Upper lobe of left lung (tissue), 6 donors: ENCODE results near the gene TRAPPC1. TPM values are rescaled to one million over a fixed set of nuclear protein-coding genes. Genes with fewer than 3 reads are reported as not detected.

Source experiments
- ATAC-seq, 2 donors: fragments of 200-7000 bp; cut with Tn5 transposase; one replicate each; pipeline ENCODE4 v1.9.1; 2022; ENCODE audit warnings: mild to moderate bottlenecking in 2 of 2, moderate library complexity in 2 of 2; ENCODE audit not compliant: low FRiP score in 2 of 2
- DNase-seq, 2 donors: peaks; one replicate each; pipeline ENCODE4 v3.0.0-alpha.2; 2019 to 2020
- H3K27ac ChIP-seq, 4 donors: fragments of 200-600 bp; sonication (generic); one replicate each; pipeline ENCODE4 v1.5.1; 2016 to 2019
- H3K27me3 ChIP-seq, 4 donors: fragments of 200-600 bp; sonication (generic); one replicate each; pipeline ENCODE4 v1.5.1; 2017 to 2019
- H3K36me3 ChIP-seq, 4 donors: fragments of 200-600 bp; sonication (generic); one replicate each; pipeline ENCODE4 v1.5.1; 2016 to 2019
- H3K4me1 ChIP-seq, 4 donors: fragments of 200-600 bp; sonication (generic); one replicate each; pipeline ENCODE4 v1.5.1; 2018 to 2019
- H3K4me3 ChIP-seq, 4 donors: fragments of 200-600 bp; sonication (generic); one replicate each; pipeline ENCODE4 v1.5.1; 2017 to 2019; ENCODE audit warnings: mild to moderate bottlenecking in 2 of 4, moderate library complexity in 1 of 4
- H3K9me3 ChIP-seq, 4 donors: fragments of 200-600 bp; sonication (generic); one replicate each; pipeline ENCODE4 v1.5.1; 2018 to 2019
- CTCF ChIP-seq, 6 experiments: fragments of 450-650 bp in 4 of 6; fragments of 200-600 bp in 2 of 6; sonication (generic) in 2 of 6; IDR thresholded peaks; one replicate each; pipeline ENCODE4 v1.5.1; 2016 to 2019; ENCODE audit warnings: antibody characterized with exemption in 6 of 6
- EP300 ChIP-seq, 4 donors: sonication (generic); formaldehyde crosslinking; IDR thresholded peaks; one replicate each; pipeline ENCODE4 v1.5.1; 2017; ENCODE audit warnings: antibody characterized with exemption in 4 of 4, control low read depth in 2 of 4
- POLR2A ChIP-seq, 4 donors: fragments of 450-650 bp; IDR thresholded peaks; one replicate each; pipeline ENCODE4 v1.5.1; 2016 to 2017; ENCODE audit warnings: antibody characterized with exemption in 4 of 4, mild to moderate bottlenecking in 2 of 4
- POLR2AphosphoS5 ChIP-seq, 2 donors: sonication (generic); formaldehyde crosslinking; IDR thresholded peaks; one replicate each; pipeline ENCODE4 v1.5.1; 2017; ENCODE audit warnings: antibody characterized with exemption in 2 of 2
- WGBS, 2 donors: methylation state at CpG; one replicate each; pipeline ENCODE4 v1.1.5; 2017 to 2018; 5-methylcytosine and 5-hydroxymethylcytosine counted together
- total RNA-seq, 6 donors: library from RNA; depleted of rRNA in 4 of 6; stranded (reverse); fragments of >200 nt in 4 of 6; gene quantifications; one replicate each; pipeline versions ENCODE4 v1.1.0 to v1.2.1, GENCODE V29; 2016 to 2021
- donor health status: DM: no; HTN: no; CAD: no; lungs with moderate emphysema.
- donor health status: DM: no; HTN: yes; CAD: no; lungs with severe emphysema.

The TRAPPC1 gene
- total RNA-seq, 6 donors from 2014 or later, result 70.4 to 148 (median 95.8) TPM

GRCh38 chr17:7922269-7922844 lies 9.4 kb downstream of the TRAPPC1 start:
- H3K9me3 ChIP-seq, result no peaks in the 10 kb centered on the region
- ATAC-seq, result no peak

GRCh38 chr17:7916808-7917207 lies 14.9 kb downstream of the TRAPPC1 start:
- H3K4me1 ChIP-seq, result peaks cover 20 to 26% (median 25%) of the 10 kb centered on the region in 4 donors
- H3K27ac ChIP-seq, result peak overlapping the region; percentile 94 to 98 (median 96)
- 79 to 90% methylated on average over 2 of the region's 2 CpGs for WGBS, 2 donors
- H3K9me3 ChIP-seq, result no peaks in the 10 kb centered on the region
- no peak overlapping the region for H3K4me3 ChIP-seq
- TF ChIP-seq CTCF (IDR thresholded peaks at IDR 0.05) (no peak), POLR2AphosphoS5 (IDR thresholded peaks at IDR 0.05) (no peak), EP300 (IDR thresholded peaks at IDR 0.05) (no peak), POLR2A (IDR thresholded peaks at IDR 0.05) (no peak)
- H3K27me3 ChIP-seq, result no peaks in the 10 kb centered on the region
- ATAC-seq (no peak), DNase-seq (no peak)
- H3K36me3 ChIP-seq, result no peaks in the 10 kb centered on the region

More at GRCh38 chr17:7922269-7922844, 9.4 kb downstream of the TRAPPC1 start:
- H3K36me3 ChIP-seq, result no peaks in the 10 kb centered on the region
- peak overlapping the region; percentile 45 to 81 (median 76) for H3K27ac ChIP-seq
- H3K4me1 ChIP-seq, result peaks cover 11 to 17% (median 14%) of the 10 kb centered on the region in 4 donors
- H3K4me3 ChIP-seq, result peak overlapping the region; percentile 24 to 58 (median 48)
- 24 to 26% methylated on average over 16 of the region's 16 CpGs for WGBS, 2 donors
- no peak for DNase-seq
- TF ChIP-seq CTCF (IDR thresholded peaks at IDR 0.05) (no peak), POLR2A (IDR thresholded peaks at IDR 0.05) (no peak), POLR2AphosphoS5 (IDR thresholded peaks at IDR 0.05) (no peak), EP300 (IDR thresholded peaks at IDR 0.05) (no peak)
- no peaks in the 10 kb centered on the region for H3K27me3 ChIP-seq

- 37 to 62% methylated on average over 9 to 14 of the region's 15 CpGs for WGBS, 2 donors
- DNase-seq (no peak), ATAC-seq (no peak)
- no peaks in the 10 kb centered on the region for H3K27me3 ChIP-seq
- H3K4me3 ChIP-seq, result peak overlapping the region; percentile 21 to 73 (median 64)
- peaks cover 20 to 26% (median 25%) of the 10 kb centered on the region in 4 donors for H3K4me1 ChIP-seq
- TF ChIP-seq POLR2AphosphoS5 (IDR thresholded peaks at IDR 0.05) (peak; percentile 26 to 31), EP300 (IDR thresholded peaks at IDR 0.05) (no peak), CTCF (IDR thresholded peaks at IDR 0.05) (no peak), POLR2A (IDR thresholded peaks at IDR 0.05) (no peak)
- H3K9me3 ChIP-seq, result no peaks in the 10 kb centered on the region
- H3K27ac ChIP-seq, result peak overlapping the region; percentile 94 to 98 (median 96)
- H3K36me3 ChIP-seq, result peaks cover 0 to 4% (median 3%) of the 10 kb centered on the region in 4 donors
Observed at GRCh38 chr17:7916385-7916682, 15.4 kb downstream of the TRAPPC1 start.

GRCh38 chr17:7915611-7916384 lies 15.9 kb downstream of the TRAPPC1 start, which contains the start of gene RNF227:
TSS of gene RNF227 (minus strand) at chr17:7916289. CDS start at chr17:7916195, 94 bp downstream.
- peak; percentile 93 to 96 for DNase-seq
- Histone ChIP-seq H3K9me3 (no peaks in the 10 kb centered on the region), H3K4me1 (peaks cover 20 to 26% (median 25%) of the 10 kb centered on the region in 4 donors), H3K36me3 (peaks cover 3 to 9% (median 7%) of the 10 kb centered on the region in 4 donors), H3K27ac (peak within 1 kb of the TSS; percentile 94 to 98 (median 96)), H3K4me3 (peak within 1 kb of the TSS; percentile 63 to 73 (median 69)), H3K27me3 (no peaks in the 10 kb centered on the region)
- ATAC-seq, result peak; percentile 92 to 94
- 0 to 2% methylated on average over 27 to 68 of the region's 100 CpGs for whole genome bisulfite sequencing, 2 donors
- peak; percentile 61 to 74 for TF ChIP-seq POLR2AphosphoS5 (IDR thresholded peaks at IDR 0.05)
- no peak for TF ChIP-seq EP300 (IDR thresholded peaks at IDR 0.05)
- TF ChIP-seq POLR2A (IDR thresholded peaks at IDR 0.05), result peak in 3 of 4 donors; percentile 38 to 74 (median 55)
- peak in 4 of 6 experiments; percentile 39 to 54 (median 40) for TF ChIP-seq CTCF (IDR thresholded peaks at IDR 0.05)
